Measurements from ENCODE around the gene LRRC32. TPM values are rescaled to one million over a fixed set of nuclear protein-coding genes. Genes with fewer than 3 reads are reported as not detected.

LRRC32 gene
- total RNA-seq, 1 experiment from 2014 or later, result 0.15 TPM

DNA sequence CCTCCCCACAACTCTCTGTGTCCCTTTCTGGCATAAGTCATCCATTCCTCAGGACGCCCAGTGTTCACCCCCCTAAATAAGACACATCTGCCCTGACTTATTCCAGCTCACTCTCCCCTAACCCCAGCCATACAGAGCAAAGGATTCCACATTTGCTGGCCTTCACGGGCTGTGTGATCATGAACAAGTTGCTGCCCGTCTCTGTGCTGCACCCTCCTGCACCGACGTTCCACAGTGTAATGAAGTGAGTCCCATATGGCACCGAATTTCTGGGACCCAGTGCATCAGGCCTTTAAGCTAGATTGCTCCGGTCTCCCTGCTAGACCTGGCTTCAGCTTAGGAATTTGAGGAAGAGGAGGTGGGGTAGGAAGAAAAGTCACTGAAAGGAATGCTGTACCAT, 22.4 kb upstream of the LRRC32 start:
- TF ChIP-seq, protein P1, sequence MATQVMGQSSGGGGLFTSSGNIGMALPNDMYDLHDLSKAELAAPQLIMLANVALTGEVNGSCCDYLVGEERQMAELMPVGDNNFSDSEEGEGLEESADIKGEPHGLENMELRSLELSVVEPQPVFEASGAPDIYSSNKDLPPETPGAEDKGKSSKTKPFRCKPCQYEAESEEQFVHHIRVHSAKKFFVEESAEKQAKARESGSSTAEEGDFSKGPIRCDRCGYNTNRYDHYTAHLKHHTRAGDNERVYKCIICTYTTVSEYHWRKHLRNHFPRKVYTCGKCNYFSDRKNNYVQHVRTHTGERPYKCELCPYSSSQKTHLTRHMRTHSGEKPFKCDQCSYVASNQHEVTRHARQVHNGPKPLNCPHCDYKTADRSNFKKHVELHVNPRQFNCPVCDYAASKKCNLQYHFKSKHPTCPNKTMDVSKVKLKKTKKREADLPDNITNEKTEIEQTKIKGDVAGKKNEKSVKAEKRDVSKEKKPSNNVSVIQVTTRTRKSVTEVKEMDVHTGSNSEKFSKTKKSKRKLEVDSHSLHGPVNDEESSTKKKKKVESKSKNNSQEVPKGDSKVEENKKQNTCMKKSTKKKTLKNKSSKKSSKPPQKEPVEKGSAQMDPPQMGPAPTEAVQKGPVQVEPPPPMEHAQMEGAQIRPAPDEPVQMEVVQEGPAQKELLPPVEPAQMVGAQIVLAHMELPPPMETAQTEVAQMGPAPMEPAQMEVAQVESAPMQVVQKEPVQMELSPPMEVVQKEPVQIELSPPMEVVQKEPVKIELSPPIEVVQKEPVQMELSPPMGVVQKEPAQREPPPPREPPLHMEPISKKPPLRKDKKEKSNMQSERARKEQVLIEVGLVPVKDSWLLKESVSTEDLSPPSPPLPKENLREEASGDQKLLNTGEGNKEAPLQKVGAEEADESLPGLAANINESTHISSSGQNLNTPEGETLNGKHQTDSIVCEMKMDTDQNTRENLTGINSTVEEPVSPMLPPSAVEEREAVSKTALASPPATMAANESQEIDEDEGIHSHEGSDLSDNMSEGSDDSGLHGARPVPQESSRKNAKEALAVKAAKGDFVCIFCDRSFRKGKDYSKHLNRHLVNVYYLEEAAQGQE (IDR thresholded peaks at IDR 0.05; ENCODE audit: insufficient read depth in 1 of 2, low read depth in 2 of 2, low read length in 1 of 2), result no peak
- TF ChIP-seq, protein P2, sequence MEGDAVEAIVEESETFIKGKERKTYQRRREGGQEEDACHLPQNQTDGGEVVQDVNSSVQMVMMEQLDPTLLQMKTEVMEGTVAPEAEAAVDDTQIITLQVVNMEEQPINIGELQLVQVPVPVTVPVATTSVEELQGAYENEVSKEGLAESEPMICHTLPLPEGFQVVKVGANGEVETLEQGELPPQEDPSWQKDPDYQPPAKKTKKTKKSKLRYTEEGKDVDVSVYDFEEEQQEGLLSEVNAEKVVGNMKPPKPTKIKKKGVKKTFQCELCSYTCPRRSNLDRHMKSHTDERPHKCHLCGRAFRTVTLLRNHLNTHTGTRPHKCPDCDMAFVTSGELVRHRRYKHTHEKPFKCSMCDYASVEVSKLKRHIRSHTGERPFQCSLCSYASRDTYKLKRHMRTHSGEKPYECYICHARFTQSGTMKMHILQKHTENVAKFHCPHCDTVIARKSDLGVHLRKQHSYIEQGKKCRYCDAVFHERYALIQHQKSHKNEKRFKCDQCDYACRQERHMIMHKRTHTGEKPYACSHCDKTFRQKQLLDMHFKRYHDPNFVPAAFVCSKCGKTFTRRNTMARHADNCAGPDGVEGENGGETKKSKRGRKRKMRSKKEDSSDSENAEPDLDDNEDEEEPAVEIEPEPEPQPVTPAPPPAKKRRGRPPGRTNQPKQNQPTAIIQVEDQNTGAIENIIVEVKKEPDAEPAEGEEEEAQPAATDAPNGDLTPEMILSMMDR (IDR thresholded peaks at IDR 0.05), result no peak
- no peak for TF ChIP-seq TCF7L2 (IDR thresholded peaks at IDR 0.05; ENCODE audit: low read depth, low read length)
- BruUV-seq (replicated peaks), result no TSS peak
- CTCF ChIA-PET, result no interaction called here

DNA sequence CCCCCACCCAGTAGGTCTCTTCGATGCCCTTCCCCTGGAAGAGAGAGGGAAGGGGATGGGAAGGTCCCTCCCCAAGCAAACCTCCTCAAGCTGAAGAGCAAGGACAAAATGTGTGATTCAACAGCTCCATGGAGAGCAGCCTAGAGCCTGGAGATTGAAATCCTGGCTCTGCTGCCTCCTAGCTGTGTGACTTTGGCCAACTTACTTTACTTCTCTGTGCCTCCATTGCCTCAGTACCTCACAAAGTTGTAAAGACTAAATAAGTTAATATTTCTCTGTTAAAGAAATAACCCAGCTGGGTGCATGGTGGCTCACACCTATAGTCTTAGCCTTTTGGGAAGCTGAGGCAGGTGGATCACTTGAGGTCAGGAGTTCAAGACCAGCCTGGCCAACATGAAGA, 21.1 kb upstream of the LRRC32 start:
- Histone ChIP-seq H3K4me3 (ENCODE audit: low read depth in 2 of 2, low read length in 2 of 2) (no peak overlapping the region), H3K27ac (ENCODE audit: low read length) (no peak overlapping the region), H3K36me3 (ENCODE audit: control insufficient read depth, insufficient read depth, low read length) (no peaks in the 10 kb centered on the region), H3K9me3 (ENCODE audit: control insufficient read depth, insufficient read depth, low read depth, low read length) (no peaks in the 10 kb centered on the region), H3K4me1 (ENCODE audit: control insufficient read depth, insufficient read depth, low read length) (no peaks in the 10 kb centered on the region), H3K27me3 (ENCODE audit: control insufficient read depth, insufficient read depth, low read length) (no peaks in the 10 kb centered on the region)
- no peak for ATAC-seq
- CTCF ChIA-PET, result no interaction called here
- no TSS peak for BruUV-seq (replicated peaks)
- intact Hi-C loops (cut with micrococcal nuclease; ENCODE audit: unreplicated experiment), result no loop called here
- POLR2A ChIA-PET, result no interaction called here
- no peak for TF ChIP-seq SIN3A (IDR thresholded peaks at IDR 0.05; ENCODE audit: borderline replicate concordance, insufficient read depth, low read depth, low read length)
- TF ChIP-seq TCF7L2 (IDR thresholded peaks at IDR 0.05; ENCODE audit: low read depth, low read length), result no peak
- TF ChIP-seq, protein P1 (IDR thresholded peaks at IDR 0.05; ENCODE audit: insufficient read depth in 1 of 2, low read depth in 2 of 2, low read length in 1 of 2), result no peak
- no peak for TF ChIP-seq POLR2AphosphoS5 (IDR thresholded peaks at IDR 0.05; ENCODE audit: low read depth, low read length)
- TF ChIP-seq, protein P2 (IDR thresholded peaks at IDR 0.05), result no peak
- DNase-seq (ENCODE audit: low read depth, low spot score), result no peak
- in situ Hi-C loops (cut with HindIII; ENCODE audit: low pct_unique_long_range_greater_than_20kb, low sequenced_read_pairs), result no loop called here

More for the DNA sequence above, 22.4 kb upstream of the LRRC32 start:
- no peak for DNase-seq (ENCODE audit: low read depth, low spot score)
- POLR2A ChIA-PET, result interaction anchor here (0.6 kb wide), 1 partner anchor 327 kb away, joined by 6 read pairs; no protein-coding TSS in a partner anchor
- Histone ChIP-seq H3K36me3 (ENCODE audit: control insufficient read depth, insufficient read depth, low read length) (no peaks in the 10 kb centered on the region), H3K4me1 (ENCODE audit: control insufficient read depth, insufficient read depth, low read length) (no peaks in the 10 kb centered on the region), H3K27me3 (ENCODE audit: control insufficient read depth, insufficient read depth, low read length) (no peaks in the 10 kb centered on the region), H3K27ac (ENCODE audit: low read length) (no peak overlapping the region), H3K9me3 (ENCODE audit: control insufficient read depth, insufficient read depth, low read depth, low read length) (no peaks in the 10 kb centered on the region), H3K4me3 (ENCODE audit: low read depth in 2 of 2, low read length in 2 of 2) (no peak overlapping the region)
- in situ Hi-C loops (cut with HindIII; ENCODE audit: low pct_unique_long_range_greater_than_20kb, low sequenced_read_pairs) (no loop called here), intact Hi-C loops (cut with micrococcal nuclease; ENCODE audit: unreplicated experiment) (no loop called here)
- ATAC-seq, result no peak

Measured in Panc1 (cell line).